ENCODE measurements around the gene THOP1. TPM values are rescaled to one million over a fixed set of nuclear protein-coding genes. Genes with fewer than 3 reads are reported as not detected.

Gene THOP1
- total RNA-seq, 1 experiment from 2014 or later, result 179 TPM

- Histone ChIP-seq H3K27me3 (no peaks in the 10 kb centered on the region), H3K36me3 (no peaks in the 10 kb centered on the region; the same call in 1 of the 2 replicates), H3K9me3 (no peaks in the 10 kb centered on the region), H3K4me3 (no peak overlapping the region)
- no peak for DNase-seq
Observed at GRCh38 chr19:2758601-2759313, 26.5 kb upstream of the THOP1 start.

GRCh38 chr19:2759362-2759761 is 25.9 kb upstream of the THOP1 start:
- Histone ChIP-seq H3K27me3 (no peaks in the 10 kb centered on the region), H3K4me3 (no peak overlapping the region), H3K36me3 (no peaks in the 10 kb centered on the region; the same call in 1 of the 2 replicates), H3K9me3 (no peaks in the 10 kb centered on the region)
- no peak for DNase-seq

GRCh38 chr19:2759965-2760364 is 25.3 kb upstream of the THOP1 start:
- Histone ChIP-seq H3K36me3 (no peaks in the 10 kb centered on the region; the same call in 1 of the 2 replicates), H3K4me3 (no peak overlapping the region), H3K9me3 (no peaks in the 10 kb centered on the region), H3K27me3 (no peaks in the 10 kb centered on the region)
- no peak for DNase-seq

GRCh38 chr19:2761309-2761677 is 24.0 kb upstream of the THOP1 start:
- H3K9me3 ChIP-seq, result no peaks in the 10 kb centered on the region
- no peak for DNase-seq
- no peak overlapping the region for H3K4me3 ChIP-seq
- no peaks in the 10 kb centered on the region for H3K27me3 ChIP-seq
- peaks cover 4% of the 10 kb centered on the region; the same call in 1 of the 2 replicates for H3K36me3 ChIP-seq

- H3K9me3 ChIP-seq, result no peaks in the 10 kb centered on the region
- peaks cover 4% of the 10 kb centered on the region; the same call in 1 of the 2 replicates for H3K36me3 ChIP-seq
- no peak for DNase-seq
- no peak overlapping the region for H3K4me3 ChIP-seq
- no peaks in the 10 kb centered on the region for H3K27me3 ChIP-seq
Observed at GRCh38 chr19:2761876-2762782, 23.2 kb upstream of the THOP1 start.

- Histone ChIP-seq H3K36me3 (peaks cover 4% of the 10 kb centered on the region; the same call in 1 of the 2 replicates), H3K4me3 (no peak overlapping the region), H3K27me3 (no peaks in the 10 kb centered on the region), H3K9me3 (no peaks in the 10 kb centered on the region)
- no peak for DNase-seq
Observed at GRCh38 chr19:2762783-2763496, 22.4 kb upstream of the THOP1 start.

GRCh38 chr19:2763687-2764086 is 21.6 kb upstream of the THOP1 start:
- no peaks in the 10 kb centered on the region for H3K27me3 ChIP-seq
- no peak overlapping the region for H3K4me3 ChIP-seq
- peaks cover 4% of the 10 kb centered on the region; the same call in 1 of the 2 replicates for H3K36me3 ChIP-seq
- DNase-seq, result no peak
- H3K9me3 ChIP-seq, result no peaks in the 10 kb centered on the region

- no peak overlapping the region for H3K4me3 ChIP-seq
- peaks cover 4% of the 10 kb centered on the region; the same call in 1 of the 2 replicates for H3K36me3 ChIP-seq
- H3K27me3 ChIP-seq, result no peaks in the 10 kb centered on the region
- H3K9me3 ChIP-seq, result no peaks in the 10 kb centered on the region
- no peak for DNase-seq
Observed at GRCh38 chr19:2764945-2765344, 20.4 kb upstream of the THOP1 start.

- Histone ChIP-seq H3K4me3 (no peak overlapping the region), H3K36me3 (peaks cover 4% of the 10 kb centered on the region; the same call in 1 of the 2 replicates), H3K27me3 (no peaks in the 10 kb centered on the region), H3K9me3 (no peaks in the 10 kb centered on the region)
- DNase-seq, result no peak
Observed at GRCh38 chr19:2765376-2765775, 19.9 kb upstream of the THOP1 start.

GRCh38 chr19:2766594-2767372 is 18.5 kb upstream of the THOP1 start:
- Histone ChIP-seq H3K36me3 (peaks cover 4% of the 10 kb centered on the region; the same call in 1 of the 2 replicates), H3K4me3 (no peak overlapping the region), H3K27me3 (no peaks in the 10 kb centered on the region), H3K9me3 (no peaks in the 10 kb centered on the region)
- no peak for DNase-seq

- DNase-seq, result no peak
- Histone ChIP-seq H3K27me3 (no peaks in the 10 kb centered on the region), H3K4me3 (no peak overlapping the region), H3K36me3 (peaks cover 4% of the 10 kb centered on the region; the same call in 1 of the 2 replicates), H3K9me3 (no peaks in the 10 kb centered on the region)
Observed at GRCh38 chr19:2767688-2768087, 17.6 kb upstream of the THOP1 start.

GRCh38 chr19:2768365-2769132 is 16.8 kb upstream of the THOP1 start:
- no peaks in the 10 kb centered on the region for H3K27me3 ChIP-seq
- H3K4me3 ChIP-seq, result no peak overlapping the region
- peaks cover 4% of the 10 kb centered on the region; the same call in 1 of the 2 replicates for H3K36me3 ChIP-seq
- no peak for DNase-seq
- no peaks in the 10 kb centered on the region for H3K9me3 ChIP-seq

GRCh38 chr19:2769218-2769617 is 16.1 kb upstream of the THOP1 start:
- Histone ChIP-seq H3K27me3 (no peaks in the 10 kb centered on the region), H3K4me3 (no peak overlapping the region), H3K9me3 (no peaks in the 10 kb centered on the region), H3K36me3 (peaks cover 4% of the 10 kb centered on the region; the same call in 1 of the 2 replicates)
- no peak for DNase-seq

GRCh38 chr19:2770055-2771013 is 15.0 kb upstream of the THOP1 start:
- no peak for DNase-seq
- Histone ChIP-seq H3K36me3 (peaks cover 4% of the 10 kb centered on the region; the same call in 1 of the 2 replicates), H3K4me3 (no peak overlapping the region), H3K9me3 (no peaks in the 10 kb centered on the region), H3K27me3 (no peaks in the 10 kb centered on the region)

Measured in MG63 (cell line).